A549 (cell line): ENCODE data around the gene BCL2L13.

Source experiments
- CTCF ChIP-seq: fragments of >200 bp; sonication (Bioruptor Twin); formaldehyde crosslinking; IDR thresholded peaks from 3 replicates; pipeline ENCODE4 v1.5.1; 2016
- HOXA7 ChIP-seq: fragments of 250-450 bp; sonication (Bioruptor Pico); IDR thresholded peaks from 2 replicates; pipeline ENCODE4 v1.5.0; 2020; ENCODE audit warnings: mild to moderate bottlenecking, moderate library complexity
- JUNB ChIP-seq: fragments of >200 bp; sonication (Bioruptor Twin); formaldehyde crosslinking; IDR thresholded peaks from 2 replicates; pipeline ENCODE4 v1.6.1; 2016
- POLR2A ChIP-seq: IDR thresholded peaks from 2 replicates; pipeline ENCODE4 v1.6.1; 2012; ENCODE audit warnings: mild to moderate bottlenecking, low read length
- RCOR1 ChIP-seq: fragments of 150-350 bp; IDR thresholded peaks from 2 replicates; pipeline ENCODE4 v1.6.1; 2014; ENCODE audit warnings: antibody characterized with exemption, low read length, low read depth
- TF ChIP-seq, protein P1 (sequence below): IDR thresholded peaks from 2 replicates; pipeline ENCODE4 v1.6.1; 2012

DNA sequence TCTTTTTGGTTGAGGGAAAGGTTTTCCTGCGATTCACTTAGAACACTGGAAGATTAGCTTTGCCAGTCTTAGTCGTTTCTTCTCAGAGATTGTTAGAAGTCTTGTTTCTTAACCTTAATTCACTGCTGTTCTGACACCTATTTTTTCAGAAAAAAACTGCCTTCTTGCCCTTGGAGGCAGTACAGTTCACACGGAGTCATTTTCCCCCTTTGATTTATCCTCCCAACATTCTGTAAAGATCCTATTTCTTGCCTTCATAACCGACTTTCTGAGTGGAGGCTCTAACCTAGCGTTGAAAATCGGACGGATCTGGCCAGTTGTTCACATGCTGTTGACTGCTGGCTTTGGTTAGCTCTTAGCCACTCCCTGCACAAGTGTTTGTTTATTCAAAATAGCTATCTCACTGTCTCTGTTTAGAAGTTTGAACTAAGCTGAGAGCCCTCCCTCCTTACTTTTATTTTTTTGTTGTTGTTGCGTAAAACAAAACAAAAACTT lies 737 bp downstream of the BCL2L13 start:
- TF ChIP-seq POLR2A (no peak), RCOR1 (no peak), CTCF (no peak), HOXA7 (CRISPR knock-in tag) (no peak), JUNB (no peak)
- TF ChIP-seq, protein P1, sequence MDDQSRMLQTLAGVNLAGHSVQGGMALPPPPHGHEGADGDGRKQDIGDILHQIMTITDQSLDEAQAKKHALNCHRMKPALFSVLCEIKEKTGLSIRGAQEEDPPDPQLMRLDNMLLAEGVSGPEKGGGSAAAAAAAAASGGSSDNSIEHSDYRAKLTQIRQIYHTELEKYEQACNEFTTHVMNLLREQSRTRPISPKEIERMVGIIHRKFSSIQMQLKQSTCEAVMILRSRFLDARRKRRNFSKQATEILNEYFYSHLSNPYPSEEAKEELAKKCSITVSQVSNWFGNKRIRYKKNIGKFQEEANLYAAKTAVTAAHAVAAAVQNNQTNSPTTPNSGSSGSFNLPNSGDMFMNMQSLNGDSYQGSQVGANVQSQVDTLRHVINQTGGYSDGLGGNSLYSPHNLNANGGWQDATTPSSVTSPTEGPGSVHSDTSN = no peak
